22Rv1 (cell line): ENCODE data around the gene FAM229A.

Source experiments
- H3K27ac ChIP-seq: fragments of 450-650 bp; 2 replicates; pipeline ENCODE4 v1.5.1; 2017
- CTCF ChIP-seq: fragments of 450-650 bp; IDR thresholded peaks from 2 replicates; pipeline ENCODE4 v1.5.1; 2017; ENCODE audit warnings: mild to moderate bottlenecking
- ZFX ChIP-seq: fragments of 450-650 bp; IDR thresholded peaks from 2 replicates; pipeline ENCODE4 v1.6.1; 2017; ENCODE audit warnings: antibody characterized with exemption, borderline replicate concordance

Gene FAM229A, protein sequence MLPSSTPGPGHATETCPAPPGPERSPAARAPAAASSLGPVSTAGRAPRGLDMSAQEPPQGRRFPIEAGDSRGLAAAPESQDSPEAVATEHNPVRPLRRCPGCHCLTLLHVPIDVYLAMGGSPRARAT

DNA sequence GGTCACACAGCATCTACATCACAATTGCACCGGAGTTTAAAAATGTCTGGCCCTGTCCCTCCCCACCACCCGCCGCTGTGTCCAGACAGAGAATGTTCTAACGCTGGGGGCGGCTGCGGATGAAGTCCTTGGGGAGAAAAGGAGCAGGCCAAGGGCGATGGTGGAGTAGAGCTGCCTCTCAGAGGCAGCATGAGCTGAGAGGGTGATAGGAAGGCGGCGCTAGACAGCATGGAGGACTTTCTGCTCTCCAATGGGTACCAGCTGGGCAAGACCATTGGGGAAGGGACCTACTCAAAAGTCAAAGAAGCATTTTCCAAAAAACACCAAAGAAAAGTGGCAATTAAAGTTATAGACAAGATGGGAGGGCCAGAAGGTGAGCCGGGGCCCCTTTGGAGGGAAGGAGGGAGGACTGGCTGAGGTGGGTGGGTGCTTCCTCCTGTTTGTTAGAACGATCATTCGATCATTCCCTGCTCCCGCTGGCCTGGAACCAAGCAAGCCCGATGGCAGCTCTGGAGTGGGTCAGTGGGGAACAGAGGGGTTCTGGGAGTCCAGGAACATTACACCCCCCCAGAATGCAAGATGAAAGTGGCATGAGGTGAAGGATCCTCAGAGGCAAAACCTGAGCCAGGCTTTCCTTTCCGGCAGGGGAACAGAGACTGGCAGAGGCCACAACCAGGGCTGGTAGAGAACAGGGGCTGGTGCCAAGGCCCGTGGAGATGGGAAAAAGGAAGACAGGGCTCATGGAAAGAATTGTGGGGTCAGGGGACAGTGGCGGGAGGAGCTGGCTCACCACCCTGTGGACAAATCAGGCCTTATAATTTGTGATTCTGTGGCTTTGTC, at the start of gene FAM229A, which contains the start of gene TSSK3:
TSS of gene FAM229A (minus strand) at position 12 of the 840 bp plus-strand sequence. CDS start 394 bp downstream, outside the sequence.
TSS of gene TSSK3 (plus strand) at position 66 of the 840 bp plus-strand sequence. CDS start at position 229, 163 bp downstream.
- H3K27ac ChIP-seq: peak within 1 kb of the TSS; percentile 74
- TF ChIP-seq ZFX (no peak), CTCF (peak; percentile 26)

GRCh38 chr1:32411261-32411660, 49.0 kb upstream of the FAM229A start:
- TF ChIP-seq CTCF (no peak), ZFX (no peak)

GRCh38 chr1:32406629-32407111, 44.4 kb upstream of the FAM229A start:
- TF ChIP-seq ZFX (no peak), CTCF (no peak)
- no peak overlapping the region for H3K27ac ChIP-seq

More at GRCh38 chr1:32411261-32411660, 49.0 kb upstream of the FAM229A start:
- H3K27ac ChIP-seq: no peak overlapping the region

DNA sequence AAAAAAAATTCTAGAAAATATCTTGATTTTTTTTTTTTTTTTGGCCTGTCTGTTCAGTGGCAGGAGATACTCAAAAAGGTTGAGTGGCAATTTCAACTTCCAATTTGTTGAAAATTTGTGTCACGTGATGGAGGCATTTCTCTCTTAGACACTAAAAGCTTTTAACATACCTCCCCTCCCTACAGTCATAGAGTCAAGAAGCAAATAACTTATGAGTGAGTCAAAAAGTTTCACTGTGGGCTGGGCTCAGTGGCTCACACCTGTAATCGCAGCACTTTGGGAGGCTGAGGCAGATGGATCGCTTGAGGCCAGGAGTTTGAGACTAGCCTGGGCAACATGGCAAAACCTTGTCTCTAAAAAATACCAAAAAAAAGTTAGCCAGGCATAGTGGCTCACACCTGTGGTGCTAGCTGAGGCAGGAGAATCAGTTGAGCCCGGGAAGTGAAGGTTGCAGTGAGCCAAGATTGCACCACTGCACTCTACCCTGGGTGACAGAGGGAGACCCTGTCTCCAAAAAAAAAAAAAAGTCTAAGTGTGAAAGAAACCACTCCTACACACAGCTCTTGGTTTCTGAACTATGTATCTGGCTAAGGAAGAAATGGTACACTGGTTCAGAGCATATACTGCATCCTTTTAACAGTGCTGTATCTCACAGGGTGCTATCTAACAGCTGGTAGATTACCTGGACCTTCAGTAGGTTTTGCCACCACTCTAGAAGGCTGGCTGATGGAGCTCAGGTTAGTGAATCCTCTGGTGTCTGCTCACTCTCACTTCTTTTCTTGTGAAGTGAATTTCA, 43.6 kb upstream of the FAM229A start:
- no peak for TF ChIP-seq ZFX
- TF ChIP-seq CTCF: no peak
- no peak overlapping the region for H3K27ac ChIP-seq

DNA sequence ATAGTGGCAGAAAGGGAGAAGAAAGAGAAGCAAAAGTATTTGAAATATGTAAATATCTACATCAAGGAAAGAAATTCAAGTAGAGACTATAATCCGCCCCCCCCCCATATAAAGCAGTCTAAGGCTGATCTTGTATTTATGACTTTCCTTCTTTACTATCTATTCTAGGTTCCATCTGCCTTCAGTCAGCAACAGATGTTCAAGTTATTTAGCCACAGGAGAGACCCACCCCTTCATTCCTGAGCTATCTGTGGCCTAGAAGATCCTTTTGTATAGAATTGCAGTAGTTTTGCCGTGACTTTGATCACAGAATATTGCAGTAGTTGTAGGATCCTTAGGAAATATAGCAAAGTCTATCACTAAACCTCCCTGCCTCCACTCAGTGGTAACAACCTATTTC, 42.7 kb upstream of the FAM229A start:
- H3K27ac ChIP-seq: no peak overlapping the region
- TF ChIP-seq CTCF: no peak
- no peak for TF ChIP-seq ZFX

- TF ChIP-seq CTCF (peak; percentile 93), ZFX (no peak)
- H3K27ac ChIP-seq: no peak overlapping the region
Measured at GRCh38 chr1:32400876-32401631, 38.8 kb upstream of the FAM229A start.
